Uterus (tissue), 4 donors: Measurements from ENCODE around the gene CLPSL1. TPM values are rescaled to one million over a fixed set of nuclear protein-coding genes. Genes with fewer than 3 reads are reported as not detected.

Source experiments
- DNase-seq, 2 donors: peaks; one replicate each; pipeline ENCODE4 v3.0.0-alpha.2; 2019 to 2020
- H3K27ac ChIP-seq, 2 donors: fragments of 200-600 bp; sonication (generic); 1 replicate in 1 of 2; 2 replicates in 1 of 2; pipeline ENCODE4 v1.5.1; 2016 to 2018
- H3K27me3 ChIP-seq, 2 donors: fragments of 200-600 bp; sonication (generic); one replicate each; pipeline ENCODE4 v1.5.1; 2018 to 2019; ENCODE audit warnings: control low read depth in 1 of 2
- H3K36me3 ChIP-seq, 2 donors: fragments of 200-600 bp; sonication (generic); one replicate each; pipeline ENCODE4 v1.5.1; 2019; ENCODE audit warnings: control low read depth in 1 of 2
- H3K4me1 ChIP-seq, 2 donors: fragments of 200-600 bp; sonication (generic); one replicate each; pipeline ENCODE4 v1.5.1; 2018 to 2019; ENCODE audit warnings: control low read depth in 1 of 2
- H3K4me3 ChIP-seq, 2 donors: fragments of 200-600 bp; sonication (generic); 1 replicate in 1 of 2; 2 replicates in 1 of 2; pipeline ENCODE4 v1.5.1; 2018 to 2019; ENCODE audit warnings: mild to moderate bottlenecking in 1 of 2
- H3K9me3 ChIP-seq, 2 donors: fragments of 200-600 bp; sonication (generic); one replicate each; pipeline ENCODE4 v1.5.1; 2019; ENCODE audit warnings: control low read depth in 1 of 2
- CTCF ChIP-seq, 4 experiments: fragments of 200-600 bp in 2 of 4; fragments of 450-650 bp in 2 of 4; sonication (generic) in 2 of 4; IDR thresholded peaks; one replicate each; pipeline ENCODE4 v1.5.1; 2016 to 2019; ENCODE audit warnings: antibody characterized with exemption in 4 of 4, mild to moderate bottlenecking in 2 of 4, moderate library complexity in 1 of 4
- POLR2A ChIP-seq, 2 donors: fragments of 450-650 bp; IDR thresholded peaks; one replicate each; pipeline ENCODE4 v1.6.1; 2016; ENCODE audit warnings: antibody characterized with exemption in 2 of 2, mild to moderate bottlenecking in 1 of 2, moderate library complexity in 1 of 2
- intact Hi-C: fragments of 100-400 bp; cut with DNase I; formaldehyde crosslinking; loops from one replicate; pipeline ENCODE4 v1.15.1; 2023; ENCODE audit warnings: low total_unique reads
- total RNA-seq, 4 donors: library from RNA; depleted of rRNA in 3 of 4; stranded (reverse); fragments of >200 nt in 3 of 4; gene quantifications; one replicate each; pipeline versions ENCODE4 v1.1.0 to v1.2.4, GENCODE V29; 2014 to 2023
- donor health status: DM: yes; HTN: yes; CAD: no.

The CLPSL1 gene
- total RNA-seq, 4 donors from 2014 or later, result not detected

GRCh38 chr6:35778437-35778836 is 2.4 kb upstream of the CLPSL1 start:
- H3K27ac ChIP-seq, result no peak overlapping the region
- TF ChIP-seq POLR2A (IDR thresholded peaks at IDR 0.05) (no peak), CTCF (IDR thresholded peaks at IDR 0.05) (no peak)
- intact Hi-C loops, result no loop called here
- peaks cover 0 to 3% of the 10 kb centered on the region in 2 donors for H3K4me1 ChIP-seq
- no peaks in the 10 kb centered on the region for H3K36me3 ChIP-seq
- H3K27me3 ChIP-seq, result no peaks in the 10 kb centered on the region
- DNase-seq, result no peak
- H3K9me3 ChIP-seq, result no peaks in the 10 kb centered on the region
- no peak overlapping the region for H3K4me3 ChIP-seq

GRCh38 chr6:35781290-35781689 is 471 bp downstream of the CLPSL1 start:
- no peaks in the 10 kb centered on the region for H3K9me3 ChIP-seq
- no peak for TF ChIP-seq POLR2A (IDR thresholded peaks at IDR 0.05)
- TF ChIP-seq CTCF (IDR thresholded peaks at IDR 0.05), result no peak
- no peaks in the 10 kb centered on the region for H3K36me3 ChIP-seq
- intact Hi-C loops, result no loop called here
- no peak overlapping the region for H3K27ac ChIP-seq
- DNase-seq, result no peak
- H3K27me3 ChIP-seq, result no peaks in the 10 kb centered on the region
- no peak overlapping the region for H3K4me3 ChIP-seq
- H3K4me1 ChIP-seq, result peaks cover 0 to 3% of the 10 kb centered on the region in 2 donors

GRCh38 chr6:35782424-35782823 is 1.6 kb downstream of the CLPSL1 start:
- intact Hi-C loops, result no loop called here
- DNase-seq, result no peak
- no peaks in the 10 kb centered on the region for H3K36me3 ChIP-seq
- H3K27me3 ChIP-seq, result peaks cover 3 to 4% of the 10 kb centered on the region in 2 donors
- no peak overlapping the region for H3K4me3 ChIP-seq
- TF ChIP-seq CTCF (IDR thresholded peaks at IDR 0.05) (no peak), POLR2A (IDR thresholded peaks at IDR 0.05) (no peak)
- H3K4me1 ChIP-seq, result no peaks in the 10 kb centered on the region
- no peak overlapping the region for H3K27ac ChIP-seq
- H3K9me3 ChIP-seq, result no peaks in the 10 kb centered on the region

GRCh38 chr6:35784200-35784599 is 3.4 kb downstream of the CLPSL1 start:
- intact Hi-C loops, result no loop called here
- DNase-seq, result no peak
- peaks cover 3 to 4% of the 10 kb centered on the region in 2 donors for H3K27me3 ChIP-seq
- TF ChIP-seq CTCF (IDR thresholded peaks at IDR 0.05) (no peak), POLR2A (IDR thresholded peaks at IDR 0.05) (no peak)
- no peak overlapping the region for H3K27ac ChIP-seq
- no peak overlapping the region for H3K4me3 ChIP-seq
- no peaks in the 10 kb centered on the region for H3K9me3 ChIP-seq
- H3K4me1 ChIP-seq, result no peaks in the 10 kb centered on the region
- no peaks in the 10 kb centered on the region for H3K36me3 ChIP-seq

GRCh38 chr6:35786272-35786671 is 5.5 kb downstream of the CLPSL1 start:
- TF ChIP-seq CTCF (IDR thresholded peaks at IDR 0.05), result no peak
- TF ChIP-seq POLR2A (IDR thresholded peaks at IDR 0.05), result no peak
- intact Hi-C loops, result no loop called here
- H3K9me3 ChIP-seq, result no peaks in the 10 kb centered on the region
- no peak for DNase-seq
- no peaks in the 10 kb centered on the region for H3K36me3 ChIP-seq
- H3K4me3 ChIP-seq, result no peak overlapping the region
- no peak overlapping the region for H3K27ac ChIP-seq
- H3K4me1 ChIP-seq, result no peaks in the 10 kb centered on the region
- peaks cover 3 to 4% of the 10 kb centered on the region in 2 donors for H3K27me3 ChIP-seq
